ENCODE measurements around the gene ZNF497.
"Not testable (repeated sequence)": the region's sequence is repeated elsewhere in the genome, so short reads cannot be mapped to it uniquely, and the experiment has no call there.

ZNF497 gene

DNA sequence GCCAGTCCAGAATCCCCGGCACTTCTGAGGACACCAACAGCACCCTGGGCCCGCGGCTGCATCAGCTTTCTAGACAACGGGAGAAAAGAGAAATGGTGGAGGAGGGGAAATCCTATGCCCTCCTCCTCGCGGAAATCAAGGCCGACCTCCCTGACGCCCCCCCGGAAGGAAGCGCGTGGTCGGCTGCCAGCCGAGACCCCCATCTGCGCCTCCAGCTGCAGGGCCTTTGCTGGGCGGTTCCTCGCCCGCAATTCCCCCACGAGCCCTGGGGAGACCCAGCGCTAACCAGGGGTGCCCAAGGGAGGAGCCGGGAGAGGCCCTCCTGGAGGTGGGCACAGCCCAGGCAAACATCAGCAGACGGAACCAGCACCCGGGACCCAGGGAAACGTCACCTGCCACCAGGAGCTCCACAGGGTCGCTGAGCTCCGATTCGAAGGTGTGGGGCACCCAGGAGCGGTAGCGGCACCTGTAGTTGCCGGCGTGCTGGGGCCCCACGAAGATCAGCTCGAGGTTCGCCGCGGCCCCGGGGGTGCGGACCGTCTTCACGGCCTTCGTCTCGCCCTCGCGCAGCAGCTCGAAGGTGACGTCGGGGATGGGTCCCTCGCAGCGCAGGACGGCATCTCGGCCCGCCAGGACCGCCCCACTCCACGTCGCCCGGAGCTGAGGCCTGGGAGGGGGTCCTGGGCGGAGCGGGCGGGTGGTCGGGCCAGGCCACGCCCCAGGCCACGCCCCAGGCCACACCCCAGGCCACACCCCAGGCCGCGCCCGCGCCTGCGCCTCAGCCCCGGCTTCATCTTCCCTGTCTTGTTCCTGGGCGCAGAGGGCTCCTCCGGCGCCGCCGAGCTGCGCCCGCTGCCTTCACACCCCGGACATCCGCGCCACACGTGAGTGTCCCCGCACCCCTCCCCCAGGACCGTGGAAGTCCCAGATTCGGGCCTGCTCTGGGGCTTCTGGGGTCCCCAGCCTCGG is 15.3 kb downstream of the ZNF497 start:
- ATAC-seq, result peak; percentile 89 to 94

DNA sequence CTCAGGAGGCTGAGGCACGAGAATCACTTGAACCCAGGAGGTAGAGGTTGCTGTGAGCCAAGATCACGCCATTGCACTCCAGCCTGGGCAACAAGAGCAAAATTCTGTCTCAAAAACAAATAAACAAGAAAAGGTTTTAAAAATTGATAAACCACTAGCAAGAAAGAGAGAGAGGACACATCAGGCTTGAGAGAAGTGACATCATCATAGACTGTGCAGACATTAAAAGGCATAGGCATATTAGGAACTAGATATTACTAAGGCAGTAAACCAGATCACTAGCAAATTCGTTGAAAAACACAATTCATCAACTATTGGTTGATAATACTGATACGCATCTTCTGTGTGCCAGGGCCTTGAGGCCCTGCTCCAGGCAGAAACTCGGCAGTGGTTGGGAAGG is 17.0 kb downstream of the ZNF497 start:
- ATAC-seq, result peak; percentile 22 to 26

DNA sequence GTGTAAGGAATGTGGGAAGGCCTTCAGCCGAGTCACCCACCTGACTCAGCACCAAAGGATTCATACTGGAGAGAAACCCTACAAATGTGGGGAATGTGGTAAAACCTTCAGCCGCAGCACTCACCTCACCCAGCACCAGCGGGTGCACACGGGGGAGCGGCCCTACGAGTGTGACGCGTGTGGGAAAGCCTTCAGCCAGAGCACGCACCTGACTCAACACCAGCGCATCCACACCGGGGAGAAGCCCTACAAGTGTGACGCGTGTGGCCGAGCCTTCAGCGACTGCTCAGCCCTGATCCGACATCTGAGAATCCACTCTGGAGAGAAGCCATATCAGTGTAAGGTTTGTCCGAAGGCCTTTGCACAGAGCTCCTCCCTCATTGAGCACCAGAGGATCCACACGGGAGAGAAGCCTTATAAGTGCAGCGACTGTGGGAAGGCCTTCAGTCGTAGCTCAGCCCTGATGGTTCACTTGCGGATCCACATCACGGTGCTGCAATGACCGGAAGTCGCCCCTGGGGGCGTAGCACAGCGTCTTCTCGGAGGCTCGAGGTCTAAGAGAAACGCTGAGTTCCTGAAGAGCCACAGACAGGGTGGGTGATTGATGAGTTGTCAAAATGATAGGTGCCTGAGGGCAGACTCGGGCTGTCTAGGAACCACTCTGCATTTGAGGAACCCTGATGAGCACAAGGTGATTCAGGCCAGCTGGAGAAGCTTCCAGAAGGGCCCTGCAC is 23.6 kb downstream of the ZNF497 start:
- no peak for ATAC-seq

DNA sequence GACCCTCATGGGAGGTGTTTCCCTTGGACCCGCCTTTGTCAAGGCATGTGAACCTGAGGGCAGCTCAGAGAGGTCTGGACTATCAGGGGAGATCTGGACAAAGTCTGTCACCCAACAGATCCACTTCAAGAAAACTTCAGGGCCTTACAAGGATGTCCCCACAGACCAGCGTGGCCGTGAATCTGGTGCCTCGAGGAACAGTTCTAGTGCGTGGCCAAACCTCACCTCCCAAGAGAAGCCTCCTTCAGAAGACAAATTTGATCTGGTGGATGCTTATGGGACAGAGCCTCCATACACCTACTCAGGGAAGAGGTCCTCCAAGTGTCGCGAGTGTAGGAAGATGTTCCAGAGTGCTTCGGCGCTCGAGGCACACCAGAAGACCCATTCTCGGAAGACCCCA is 24.2 kb downstream of the ZNF497 start:
- ATAC-seq, result no peak

DNA sequence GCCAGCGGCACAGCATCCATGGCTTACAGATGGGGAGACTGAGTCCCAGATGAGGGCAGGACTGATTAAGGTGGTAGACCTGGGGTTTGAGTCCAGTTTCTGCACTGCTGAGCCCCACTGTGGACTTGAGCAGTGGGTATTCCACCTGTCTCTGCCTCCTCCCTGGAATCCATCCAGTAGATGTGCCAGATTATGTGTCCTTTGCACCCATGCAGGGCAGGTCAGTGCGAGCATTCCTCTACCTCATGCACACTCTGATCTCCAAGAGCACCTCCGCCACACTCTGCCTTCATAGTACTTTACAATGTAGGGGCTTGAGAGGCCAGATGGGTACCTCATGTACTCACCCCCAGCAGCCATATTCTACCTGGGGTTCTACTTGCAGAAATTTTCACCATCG is 25.7 kb downstream of the ZNF497 start:
- ATAC-seq, result no peak

DNA sequence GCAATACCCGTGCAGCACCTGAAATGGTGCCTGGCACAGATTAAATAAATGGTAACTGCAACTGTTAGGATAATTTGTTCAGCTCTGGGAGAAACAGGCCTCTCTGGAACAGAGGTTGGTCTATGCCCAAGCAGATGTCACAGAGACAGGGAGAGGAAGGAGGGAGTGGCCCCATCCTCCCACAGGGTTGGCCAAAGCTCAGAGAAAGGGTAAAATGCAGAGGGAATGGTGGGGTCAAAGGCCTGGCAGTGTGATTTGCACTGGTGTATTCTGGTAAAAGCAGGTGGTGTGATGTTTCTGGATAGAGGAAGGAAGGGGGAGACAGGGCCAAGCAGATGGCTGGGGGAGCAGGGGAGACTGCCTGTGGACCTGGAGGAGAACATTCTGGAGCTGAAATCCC is 26.3 kb downstream of the ZNF497 start:
- ATAC-seq, result no peak

DNA sequence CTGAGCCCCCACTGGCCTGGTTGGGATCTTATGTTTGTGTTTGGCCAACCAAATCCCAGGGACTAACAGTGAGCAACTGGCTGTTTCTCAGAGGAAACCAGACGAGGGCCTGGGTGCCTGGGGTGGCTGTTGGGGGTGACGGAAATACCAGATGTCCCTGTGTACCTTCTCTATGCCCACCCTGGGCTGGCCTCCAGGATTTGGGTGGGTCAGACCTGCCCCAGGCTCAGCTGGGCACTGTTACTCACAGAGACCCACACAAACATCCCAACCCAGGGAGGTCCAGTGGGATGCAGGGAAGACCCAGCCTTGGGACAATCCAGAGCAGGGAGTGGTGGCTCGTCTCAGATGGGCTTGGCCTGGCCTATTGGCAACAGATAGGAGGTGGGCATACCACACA is 26.9 kb downstream of the ZNF497 start:
- ATAC-seq, result no peak

DNA sequence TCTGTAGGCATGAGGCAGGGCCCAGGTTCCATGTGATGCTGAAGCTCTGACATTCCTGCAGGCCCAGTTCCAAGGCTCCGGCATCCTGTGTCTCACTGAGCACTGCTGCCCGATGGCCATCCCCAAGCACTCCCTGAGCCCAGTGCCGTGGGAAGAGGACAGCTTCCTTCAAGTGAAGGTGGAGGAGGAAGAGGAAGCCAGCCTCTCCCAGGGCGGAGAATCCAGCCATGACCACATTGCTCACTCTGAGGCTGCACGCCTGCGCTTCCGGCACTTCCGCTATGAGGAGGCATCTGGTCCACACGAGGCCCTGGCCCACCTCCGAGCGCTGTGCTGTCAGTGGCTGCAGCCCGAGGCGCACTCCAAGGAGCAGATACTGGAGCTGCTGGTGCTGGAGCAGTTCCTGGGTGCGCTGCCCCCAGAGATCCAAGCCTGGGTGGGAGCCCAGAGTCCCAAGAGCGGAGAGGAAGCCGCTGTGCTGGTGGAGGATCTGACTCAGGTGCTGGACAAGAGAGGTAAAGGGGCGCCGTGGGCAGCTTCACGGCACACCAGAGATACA is 27.8 kb downstream of the ZNF497 start:
- ATAC-seq, result no peak

DNA sequence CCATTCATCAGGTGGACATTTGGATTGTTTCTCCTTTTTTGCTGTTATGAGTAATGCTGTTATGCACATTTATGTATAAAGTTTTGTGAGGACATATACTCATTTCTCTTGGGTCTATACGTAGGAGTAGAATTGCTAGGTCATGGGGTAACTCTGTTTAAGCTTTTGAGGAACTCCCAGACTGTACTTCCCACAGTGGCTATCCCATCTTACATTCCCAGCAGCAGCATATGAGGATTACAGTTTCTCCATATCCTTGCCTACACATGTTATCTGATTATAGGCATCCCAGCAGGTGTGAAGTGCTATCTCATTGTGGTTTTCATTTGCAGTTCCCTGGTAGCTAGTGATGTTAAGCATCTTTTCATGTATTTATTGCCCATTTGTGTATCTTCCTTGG is 29.9 kb downstream of the ZNF497 start:
- no peak for ATAC-seq

DNA sequence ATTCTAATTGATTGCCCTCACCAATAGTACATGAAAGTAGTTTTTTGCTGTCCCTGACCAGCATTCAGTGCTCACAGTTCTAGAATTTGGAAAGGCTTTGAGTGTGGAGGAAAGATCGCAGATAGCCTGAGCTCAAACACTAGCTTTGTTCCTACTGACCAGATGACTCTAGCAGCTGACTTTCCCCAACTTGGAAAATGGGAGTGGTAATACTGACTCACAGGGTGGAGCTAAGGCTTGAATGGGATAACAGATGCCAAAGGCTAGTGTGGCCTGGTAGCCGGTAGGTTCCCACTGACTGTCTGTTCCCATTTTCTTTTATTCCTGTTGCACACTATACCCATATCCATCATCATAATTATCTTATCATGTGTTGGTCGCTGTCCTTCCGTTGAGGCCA is 32.1 kb downstream of the ZNF497 start:
- no peak for ATAC-seq

DNA sequence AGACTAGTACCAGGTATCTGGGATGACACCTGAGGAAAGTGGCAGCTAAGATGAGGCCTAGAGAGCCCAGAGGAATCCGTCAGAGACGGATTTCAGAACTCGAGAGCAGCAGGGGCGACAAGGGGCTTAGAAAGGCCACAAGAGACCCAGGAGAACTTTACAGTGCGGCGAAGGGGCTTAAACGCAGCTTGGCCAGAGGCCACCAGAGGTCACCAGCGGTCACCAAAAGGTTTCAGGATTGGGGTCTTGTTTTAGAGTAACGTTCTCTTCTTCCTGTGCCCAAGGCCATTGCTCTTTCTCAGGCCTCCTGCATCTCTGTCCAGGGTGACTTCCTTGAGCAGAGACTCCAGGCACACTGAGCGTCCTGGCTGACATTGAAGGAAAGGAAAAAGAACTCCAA is 33.6 kb downstream of the ZNF497 start:
- ATAC-seq, result no peak

DNA sequence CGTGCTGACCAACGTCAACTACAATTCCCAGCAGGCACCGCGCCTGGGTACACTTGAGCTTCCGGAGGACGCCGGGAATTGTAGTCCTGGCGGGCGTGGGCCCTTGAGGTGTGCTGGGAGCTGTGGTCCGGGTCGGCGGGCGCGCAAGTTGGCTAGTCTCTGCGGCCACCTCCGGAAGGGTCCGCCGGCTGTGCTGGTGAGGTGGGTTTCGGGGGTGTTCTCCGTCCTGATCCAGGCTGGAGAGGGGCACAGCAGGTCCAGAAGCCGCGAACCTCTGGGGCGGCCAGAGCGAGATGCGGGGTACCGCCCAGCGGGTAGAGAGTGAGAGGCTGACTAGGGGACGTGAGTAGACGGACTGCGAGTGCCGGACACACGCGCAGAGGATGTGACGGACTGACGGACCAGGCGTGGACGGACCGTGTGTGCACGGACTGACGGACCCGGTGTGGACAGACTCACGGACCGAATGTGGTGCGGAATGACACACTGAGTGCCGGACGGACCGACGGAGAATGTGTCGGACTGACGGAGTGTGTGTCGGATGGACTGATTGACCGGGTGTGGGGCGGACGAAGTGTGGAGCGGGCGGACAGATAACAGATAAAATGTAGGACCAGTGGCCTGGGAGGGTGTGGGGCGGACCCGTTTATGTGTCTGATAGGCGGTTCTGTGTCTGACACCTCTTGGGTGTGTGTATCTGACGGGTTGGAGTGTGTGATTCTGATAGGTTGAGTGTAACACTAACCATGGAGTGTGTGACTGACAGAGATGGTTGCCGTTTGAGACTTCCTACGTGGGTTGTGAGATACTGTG is 35.4 kb downstream of the ZNF497 start, which contains the start of gene ZSCAN22:
Gene ZSCAN22 (plus strand): TSS at position 81 of the 813 bp plus-strand sequence. CDS start 7,809 bp downstream, outside the sequence.
- ATAC-seq, result peak; percentile 84 to 90

DNA sequence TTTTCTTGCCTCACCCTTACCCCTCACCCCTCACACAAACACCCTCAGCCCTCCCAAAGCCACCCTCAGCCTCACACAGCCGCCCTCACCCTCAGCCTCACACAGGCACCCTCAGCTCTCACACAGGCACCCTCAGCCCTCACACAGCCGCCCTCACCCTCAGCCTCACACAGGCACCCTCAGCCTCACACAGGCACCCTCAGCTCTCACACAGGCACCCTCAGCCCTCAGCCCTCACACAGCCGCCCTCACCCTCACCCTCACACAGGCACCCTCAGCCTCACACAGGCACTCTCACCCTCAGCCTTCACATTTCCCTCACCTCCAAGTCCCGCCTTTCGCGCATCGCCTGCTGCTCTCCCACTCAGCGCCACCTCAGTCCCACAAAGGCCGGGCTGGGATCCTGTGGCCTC is 36.0 kb downstream of the ZNF497 start:
- peak; percentile 2 to 8 for ATAC-seq

DNA sequence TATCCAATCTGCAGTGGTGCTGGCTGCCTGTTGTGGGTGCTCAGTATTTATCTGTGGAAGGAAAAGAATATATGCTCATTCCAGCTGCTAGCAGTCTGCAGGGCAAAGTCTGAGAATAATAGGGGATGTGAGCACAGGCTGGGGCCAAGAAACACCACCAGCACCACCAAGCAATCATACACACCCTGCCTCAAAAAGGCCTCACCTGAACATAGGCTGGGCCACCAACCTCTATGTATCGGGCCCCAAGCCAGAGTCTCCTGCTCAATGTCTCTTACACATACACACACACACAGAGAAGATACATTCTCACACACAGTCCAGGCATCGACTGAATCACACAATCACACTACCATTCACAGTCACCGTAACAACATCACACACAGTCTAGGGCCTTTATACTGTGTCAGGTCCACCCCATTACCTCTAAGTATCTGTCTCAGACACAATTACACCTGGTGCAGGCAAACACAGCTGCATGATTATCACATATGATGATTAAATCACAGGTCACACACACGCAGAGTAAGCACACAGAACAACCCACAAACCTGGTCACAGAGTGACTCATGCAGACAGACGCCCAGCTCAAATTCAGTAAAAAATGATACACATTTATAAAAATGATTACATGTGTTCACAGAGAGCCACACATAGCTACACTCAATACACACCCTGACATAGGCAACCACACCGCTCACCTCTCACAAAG is 37.1 kb downstream of the ZNF497 start:
- ATAC-seq, result peak; percentile 19 to 36

DNA sequence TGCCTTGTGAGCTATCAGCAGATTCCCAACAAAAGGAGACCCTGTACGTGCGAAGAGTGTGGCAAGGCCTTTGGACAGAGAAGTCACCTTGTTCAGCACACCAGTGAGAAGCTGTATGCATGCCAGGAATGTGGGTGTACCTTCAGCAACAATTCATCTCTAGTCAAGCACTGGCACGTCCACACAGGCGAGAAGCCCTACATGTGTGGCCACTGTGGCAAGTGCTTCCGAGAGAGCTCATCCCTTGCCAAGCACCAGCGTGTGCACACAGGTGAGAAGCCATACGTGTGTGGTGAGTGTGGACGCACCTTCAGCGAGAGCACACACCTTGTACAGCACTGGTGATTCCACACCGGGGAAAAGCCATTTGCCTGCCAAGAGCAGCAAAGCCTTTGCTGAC is 43.3 kb downstream of the ZNF497 start:
- ATAC-seq, result no peak

DNA sequence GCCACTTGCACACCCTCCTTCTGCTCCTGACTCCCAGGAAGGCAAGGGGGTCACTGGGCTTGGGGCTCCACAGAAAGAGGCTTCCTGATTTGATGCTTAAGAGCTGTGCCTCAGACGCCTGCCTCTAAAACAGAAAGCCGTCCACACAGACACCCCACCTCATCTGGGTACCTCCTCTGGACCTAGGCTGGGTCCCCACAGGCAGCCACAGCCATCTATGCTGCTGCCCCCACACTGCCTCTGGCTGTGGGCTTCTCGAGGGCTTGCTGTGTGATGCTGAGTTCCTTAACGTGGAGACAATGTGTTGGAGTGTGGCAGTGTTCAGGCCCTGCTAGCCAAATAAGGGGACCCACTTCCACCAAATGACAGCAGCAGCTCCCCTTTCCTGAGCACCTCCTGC is 44.3 kb downstream of the ZNF497 start:
- no peak for ATAC-seq

DNA sequence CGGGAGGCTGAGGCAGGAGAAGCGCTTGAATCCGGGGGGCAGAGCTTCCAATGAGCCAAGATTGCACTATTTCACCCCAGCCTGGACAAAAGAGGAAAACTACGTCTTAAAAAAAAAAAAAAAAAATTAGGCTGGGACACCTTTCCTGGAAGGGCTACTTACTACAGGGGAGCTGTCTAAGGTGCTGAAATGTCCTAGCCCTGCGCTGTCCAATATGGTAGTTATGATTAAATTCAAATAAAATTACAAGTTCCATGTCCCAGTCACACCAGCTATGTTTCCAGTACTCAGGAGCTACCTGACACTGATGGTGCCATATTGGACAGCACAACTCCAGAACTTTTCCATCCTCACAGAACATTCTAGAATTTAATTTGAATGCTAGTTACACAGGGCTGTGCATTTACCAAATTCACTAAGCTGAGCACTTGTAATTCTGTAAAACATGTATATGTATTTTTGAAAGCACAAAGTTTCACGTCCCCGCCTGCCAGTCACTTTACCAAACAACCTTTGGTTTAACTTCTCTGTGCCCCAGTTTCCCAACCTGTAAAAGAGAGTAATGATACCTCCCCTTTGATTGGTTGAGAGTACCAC is 45.0 kb downstream of the ZNF497 start:
- no peak for ATAC-seq

DNA sequence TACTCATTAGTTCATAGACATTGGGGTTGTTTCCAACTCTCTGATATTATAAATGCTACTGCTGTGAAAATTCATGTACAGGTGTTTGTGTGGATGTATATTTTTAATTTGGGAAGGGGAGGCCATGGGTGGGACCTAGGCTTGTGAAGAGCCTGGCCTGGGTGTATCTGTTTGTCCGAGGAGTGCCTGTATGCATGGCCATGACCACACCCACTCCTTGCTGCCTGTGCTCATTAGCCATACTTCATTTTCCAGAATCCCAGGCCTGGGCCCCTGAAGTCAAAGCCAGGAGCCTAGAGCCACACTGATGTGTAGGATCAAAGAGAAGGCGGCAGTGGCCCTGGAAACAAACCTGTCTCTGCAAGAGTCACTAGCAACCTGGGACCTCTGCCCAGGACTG is 47.0 kb downstream of the ZNF497 start:
- ATAC-seq, result no peak

DNA sequence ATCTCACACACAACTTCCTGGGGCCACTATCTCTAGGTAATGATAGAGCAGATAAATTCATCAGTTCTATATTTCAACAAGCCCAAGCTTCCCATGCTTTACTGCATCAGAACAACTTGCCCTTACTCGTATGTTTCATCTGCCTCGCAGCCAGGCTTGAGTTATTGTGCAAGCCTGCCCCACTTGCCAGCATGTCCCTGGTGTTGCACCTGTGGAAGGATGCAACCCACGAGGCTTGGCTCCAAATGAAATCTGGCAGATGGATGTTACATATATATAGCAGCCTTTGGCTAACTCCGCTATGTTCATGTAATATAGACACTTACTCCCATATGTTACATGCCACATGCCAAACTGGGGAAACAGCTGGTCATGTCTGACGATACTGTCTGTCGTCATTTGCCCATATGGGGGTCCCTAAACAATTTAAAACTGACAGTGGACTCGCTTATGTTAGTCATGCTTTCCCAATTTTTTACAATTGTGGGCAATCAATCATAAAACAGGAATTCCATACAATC is 51.1 kb downstream of the ZNF497 start:
- no peak for ATAC-seq

DNA sequence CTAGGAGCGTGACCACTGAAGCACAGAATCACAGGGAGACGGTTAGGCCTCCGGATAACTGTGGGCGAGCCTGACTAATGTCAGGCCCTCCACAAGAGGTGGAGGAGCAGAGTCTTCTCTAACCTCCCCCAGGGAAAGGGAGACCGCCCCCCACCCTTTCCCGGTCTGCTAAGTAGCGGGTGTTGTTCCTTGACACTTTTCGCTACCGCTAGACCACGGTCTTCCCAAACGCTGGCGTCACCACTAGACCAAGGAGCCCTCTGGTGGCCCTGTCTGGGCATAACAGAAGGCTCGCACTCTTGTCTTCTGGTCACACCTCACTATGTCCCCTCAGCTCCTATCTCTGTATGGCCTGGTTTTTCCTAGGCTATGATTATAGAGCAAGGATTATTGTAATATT is 51.9 kb downstream of the ZNF497 start:
- not testable (repeated sequence) for ATAC-seq

DNA sequence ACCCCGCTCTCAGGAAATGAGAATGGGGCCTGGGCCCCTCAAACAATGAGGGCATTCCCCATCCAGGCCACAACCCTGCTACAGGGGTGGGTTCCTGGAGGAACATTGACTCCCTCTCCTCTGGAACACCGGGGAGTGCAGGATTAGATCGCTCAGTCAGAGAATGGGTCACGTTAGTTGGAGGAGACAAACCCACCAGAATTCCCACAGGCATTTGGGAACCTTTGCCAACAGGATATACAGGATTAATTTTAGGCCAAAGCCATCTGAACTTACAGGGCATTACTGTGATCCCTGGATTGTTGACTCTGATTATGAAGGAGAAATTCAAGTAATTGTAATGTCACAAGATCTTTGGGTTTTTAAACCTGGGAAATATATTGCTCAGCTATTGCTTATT is 54.8 kb downstream of the ZNF497 start:
- ATAC-seq, result no peak
